Mucosa of descending colon (tissue), 3 donors: Measurements from ENCODE around the gene ARHGEF39. TPM values are rescaled to one million over a fixed set of nuclear protein-coding genes. Genes with fewer than 3 reads are reported as not detected.

Source experiments
- ATAC-seq: fragments of 200-7000 bp; cut with Tn5 transposase; one replicate; pipeline ENCODE4 v1.9.1; 2020; ENCODE audit warnings: mild to moderate bottlenecking, moderate library complexity
- DNase-seq, 3 donors: peaks; one replicate each; pipeline ENCODE4 v3.0.0-alpha.2; 2020
- H3K36me3 ChIP-seq: fragments of 200-600 bp; one replicate; pipeline ENCODE4 v1.8.0; 2021; ENCODE audit warnings: low read depth, mild to moderate bottlenecking
- H3K4me1 ChIP-seq: fragments of 200-600 bp; one replicate; pipeline ENCODE4 v1.8.0; 2021; ENCODE audit warnings: low read depth, mild to moderate bottlenecking
- H3K4me3 ChIP-seq: fragments of 200-600 bp; one replicate; pipeline ENCODE4 v1.8.0; 2021; ENCODE audit warnings: mild to moderate bottlenecking
- H3K9me3 ChIP-seq: fragments of 200-600 bp; one replicate; pipeline ENCODE4 v1.8.0; 2021; ENCODE audit warnings: mild to moderate bottlenecking
- CTCF ChIP-seq: fragments of 200-600 bp; IDR thresholded peaks from one replicate; pipeline ENCODE4 v1.8.0; 2022; ENCODE audit warnings: antibody characterized with exemption, mild to moderate bottlenecking
- intact Hi-C, 2 donors: fragments of 100-400 bp; cut with DNase I in 1 of 2; cut with micrococcal nuclease in 1 of 2; formaldehyde crosslinking; loops; one replicate each; pipeline versions ENCODE4 v1.11.0 to v1.11.1; 2022; cut with DNase I, micrococcal nuclease
- total RNA-seq, 3 donors: library from RNA; stranded (reverse); fragmentation: NEBNext Ultra II Directional in 2 of 3; extraction: Animal tissue kit (Norgen Biotek cat#: 25700) in 2 of 3; gene quantifications; one replicate each; pipeline versions ENCODE4 v1.2.1 to v1.2.4, GENCODE V29; 2021 to 2023
- donor health status: DM: no; HTN: no; CAD: no; lungs with moderate emphysema.
- donor health status: DM: no; HTN: no; CAD: no.
- donor health status: DM: no; HTN: yes; CAD: no.

The ARHGEF39 gene
- total RNA-seq, 3 donors from 2014 or later: 2.6 to 10.3 (median 6.4) TPM

- intact Hi-C loops: no loop called here
- Histone ChIP-seq H3K36me3 (peaks cover 13% of the 10 kb centered on the region), H3K4me3 (no peak overlapping the region), H3K4me1 (no peaks in the 10 kb centered on the region), H3K9me3 (no peaks in the 10 kb centered on the region)
- ATAC-seq (no peak), DNase-seq (no peak)
- no peak for TF ChIP-seq CTCF
Measured at GRCh38 chr9:35711501-35712428, 46.8 kb upstream of the ARHGEF39 start.

- no peak overlapping the region for H3K4me3 ChIP-seq
- intact Hi-C loops: no loop called here
Measured at GRCh38 chr9:35710818-35711500, 46.0 kb upstream of the ARHGEF39 start.

GRCh38 chr9:35708146-35708545 lies 43.2 kb upstream of the ARHGEF39 start:
- no peak for ATAC-seq
- Histone ChIP-seq H3K4me3 (no peak overlapping the region), H3K36me3 (peaks cover 31% of the 10 kb centered on the region), H3K9me3 (no peaks in the 10 kb centered on the region), H3K4me1 (no peaks in the 10 kb centered on the region)
- intact Hi-C loops: loop anchor here in 1 of 2 donors (10.0 kb wide), 1 partner anchor 63 kb away; no protein-coding TSS in a partner anchor
- no peak for TF ChIP-seq CTCF
- no peak for DNase-seq

More at GRCh38 chr9:35710818-35711500, 46.0 kb upstream of the ARHGEF39 start:
- Histone ChIP-seq H3K9me3 (no peaks in the 10 kb centered on the region), H3K36me3 (peaks cover 17% of the 10 kb centered on the region), H3K4me1 (no peaks in the 10 kb centered on the region)
- TF ChIP-seq CTCF: no peak
- ATAC-seq: no peak
- no peak for DNase-seq

GRCh38 chr9:35706951-35707350 lies 42.0 kb upstream of the ARHGEF39 start:
- Histone ChIP-seq H3K9me3 (no peaks in the 10 kb centered on the region), H3K4me3 (no peak overlapping the region), H3K36me3 (peaks cover 37% of the 10 kb centered on the region), H3K4me1 (no peaks in the 10 kb centered on the region)
- ATAC-seq (no peak), DNase-seq (no peak)
- intact Hi-C loops: loop anchor here in 1 of 2 donors (10.0 kb wide), 1 partner anchor 62 kb away; no protein-coding TSS in a partner anchor
- no peak for TF ChIP-seq CTCF

- Histone ChIP-seq H3K4me3 (no peak overlapping the region), H3K36me3 (peaks cover 40% of the 10 kb centered on the region), H3K9me3 (no peaks in the 10 kb centered on the region), H3K4me1 (no peaks in the 10 kb centered on the region)
- no peak for DNase-seq
- TF ChIP-seq CTCF: no peak
- no peak for ATAC-seq
- intact Hi-C loops: loop anchor here in 1 of 2 donors (10.0 kb wide), 1 partner anchor 61 kb away; no protein-coding TSS in a partner anchor
Measured at GRCh38 chr9:35705836-35706430, 40.9 kb upstream of the ARHGEF39 start.
